Loucy (cell line): ENCODE results near the gene KLK6.

Experiments used
- H2AFZ ChIP-seq: fragments of 200-600 bp; sonication (generic); 2 replicates; pipeline ENCODE4 v1.6.0; 2016; ENCODE audit warnings: antibody characterized with exemption, mild to moderate bottlenecking, low read length, moderate library complexity
- H3F3A ChIP-seq: fragments of 200-600 bp; 2 replicates; pipeline ENCODE4 v1.6.0; 2016; ENCODE audit warnings: antibody characterized with exemption, low read depth, mild to moderate bottlenecking
- H3K27me3 ChIP-seq: fragments of 200-600 bp; sonication (generic); 2 replicates; pipeline ENCODE4 v1.6.1; 2014; ENCODE audit warnings: low read length, mild to moderate bottlenecking; ENCODE audit not compliant: insufficient read depth, poor library complexity, severe bottlenecking
- H3K36me3 ChIP-seq: fragments of 200-600 bp; sonication (generic); 2 replicates; pipeline ENCODE4 v1.6.1; 2016; ENCODE audit warnings: low read length; ENCODE audit not compliant: insufficient read depth
- H3K4me1 ChIP-seq: fragments of 200-600 bp; sonication (generic); 2 replicates; pipeline ENCODE4 v1.5.1; 2014; ENCODE audit warnings: low read length, mild to moderate bottlenecking; ENCODE audit not compliant: insufficient read depth, poor library complexity, severe bottlenecking
- H3K4me2 ChIP-seq: fragments of 200-600 bp; sonication (generic); 2 replicates; pipeline ENCODE4 v1.6.0; 2014; ENCODE audit warnings: antibody characterized with exemption, low read length, low read depth, mild to moderate bottlenecking; ENCODE audit not compliant: poor library complexity, severe bottlenecking
- H3K4me3 ChIP-seq: fragments of 200-600 bp; sonication (generic); 2 replicates; pipeline ENCODE4 v1.5.1; 2014; ENCODE audit warnings: low read length, mild to moderate bottlenecking, mixed read lengths; ENCODE audit not compliant: poor library complexity, severe bottlenecking
- H3K79me2 ChIP-seq: fragments of 200-600 bp; sonication (generic); 2 replicates; pipeline ENCODE4 v1.6.1; 2014; ENCODE audit warnings: low read length; ENCODE audit not compliant: insufficient read depth
- H3K9ac ChIP-seq: fragments of 200-600 bp; sonication (generic); 2 replicates; pipeline ENCODE4 v1.6.0; 2014; ENCODE audit warnings: mild to moderate bottlenecking, low read depth, low read length, moderate library complexity; ENCODE audit not compliant: poor library complexity, severe bottlenecking
- H3K9me2 ChIP-seq: fragments of 200-600 bp; sonication (generic); replicated peaks from 2 replicates; pipeline ENCODE4 v1.6.1; 2016; ENCODE audit warnings: low read depth, low read length, mixed read lengths
- H3K9me3 ChIP-seq: fragments of 200-600 bp; sonication (generic); 2 replicates; pipeline ENCODE4 v1.6.1; 2014; ENCODE audit warnings: mild to moderate bottlenecking, antibody characterized with exemption, low read length, low read depth; ENCODE audit not compliant: insufficient read depth
- H4K20me1 ChIP-seq: fragments of 200-600 bp; sonication (generic); 2 replicates; pipeline ENCODE4 v1.6.0; 2014; ENCODE audit warnings: antibody characterized with exemption, low read length, mild to moderate bottlenecking; ENCODE audit not compliant: insufficient read depth, poor library complexity, severe bottlenecking
- CTCF ChIP-seq: fragments of 200-600 bp; sonication (generic); conservative IDR thresholded peaks from 2 replicates; pipeline ENCODE4 v1.5.1; 2014; ENCODE audit warnings: mild to moderate bottlenecking, antibody characterized with exemption, low read length
- EZH2phosphoT487 ChIP-seq: fragments of 200-600 bp; IDR thresholded peaks from 2 replicates; pipeline ENCODE4 v1.6.1; 2018; ENCODE audit warnings: antibody characterized with exemption, mild to moderate bottlenecking, moderate library complexity, borderline replicate concordance

Gene KLK6

GRCh38 chr19:50983625-50984292 lies 14.4 kb upstream of the KLK6 start, which contains the start of gene KLK7:
KLK7 (minus strand) TSS chr19:50983917; CDS start chr19:50982399, 1,518 bp downstream.
- H3K9ac ChIP-seq: no peak within 1 kb of the TSS
- H3K9me2 ChIP-seq: no peaks in the 10 kb centered on the region
- no peaks in the 10 kb centered on the region for H3K27me3 ChIP-seq
- no peak within 1 kb of the TSS for H3K4me2 ChIP-seq
- H4K20me1 ChIP-seq: no peaks in the 10 kb centered on the region
- H3K4me1 ChIP-seq: no peaks in the 10 kb centered on the region
- H3K4me3 ChIP-seq: no peak within 1 kb of the TSS
- no peak within 1 kb of the TSS for H2AFZ ChIP-seq
- H3K9me3 ChIP-seq: no peaks in the 10 kb centered on the region; the same call in 1 of the 2 replicates
- TF ChIP-seq EZH2phosphoT487 (no peak), CTCF (no peak)
- H3K36me3 ChIP-seq: no peaks in the 10 kb centered on the region
- no peaks in the 10 kb centered on the region for H3K79me2 ChIP-seq
- H3F3A ChIP-seq: no peaks in the 10 kb centered on the region

DNA sequence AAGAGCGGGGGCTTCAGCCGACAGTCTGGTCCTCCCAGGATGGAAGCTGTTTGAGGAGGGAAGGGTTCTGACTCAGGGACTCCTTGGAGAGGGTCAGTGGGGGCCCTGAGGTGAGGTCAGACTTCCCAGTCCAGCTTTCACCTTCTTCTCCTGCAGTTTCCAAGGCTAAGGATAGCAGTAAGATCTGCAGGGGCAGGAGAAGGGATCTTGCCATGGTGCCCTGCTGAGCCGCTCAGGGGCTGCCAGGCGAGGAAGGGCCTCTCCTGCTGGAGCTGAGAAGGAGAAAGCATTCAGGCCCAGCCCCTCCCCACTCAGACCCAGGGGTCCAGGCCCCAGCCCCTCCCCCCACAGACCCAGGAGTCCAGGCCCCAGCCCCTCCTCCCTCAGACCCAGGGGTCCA lies 12.8 kb upstream of the KLK6 start:
- no peak overlapping the region for H3K9ac ChIP-seq
- H3F3A ChIP-seq: no peaks in the 10 kb centered on the region
- TF ChIP-seq CTCF (no peak), EZH2phosphoT487 (no peak)
- no peaks in the 10 kb centered on the region; the same call in 1 of the 2 replicates for H3K9me3 ChIP-seq
- H3K36me3 ChIP-seq: no peaks in the 10 kb centered on the region
- no peaks in the 10 kb centered on the region for H3K27me3 ChIP-seq
- H2AFZ ChIP-seq: no peak overlapping the region
- no peaks in the 10 kb centered on the region for H4K20me1 ChIP-seq
- H3K4me1 ChIP-seq: no peaks in the 10 kb centered on the region
- H3K4me2 ChIP-seq: no peak overlapping the region
- no peak overlapping the region for H3K4me3 ChIP-seq
- H3K9me2 ChIP-seq: no peaks in the 10 kb centered on the region
- H3K79me2 ChIP-seq: no peaks in the 10 kb centered on the region

- Histone ChIP-seq H3K4me3 (no peak overlapping the region), H3K79me2 (no peaks in the 10 kb centered on the region), H3K9ac (no peak overlapping the region), H3K27me3 (no peaks in the 10 kb centered on the region), H4K20me1 (no peaks in the 10 kb centered on the region), H3F3A (no peaks in the 10 kb centered on the region), H3K9me3 (no peaks in the 10 kb centered on the region; the same call in 1 of the 2 replicates), H3K4me1 (no peaks in the 10 kb centered on the region), H3K4me2 (no peak overlapping the region), H3K9me2 (no peaks in the 10 kb centered on the region), H3K36me3 (no peaks in the 10 kb centered on the region), H2AFZ (no peak overlapping the region)
- TF ChIP-seq EZH2phosphoT487: no peak
- no peak for TF ChIP-seq CTCF
These were observed 12.3 kb upstream of the KLK6 start for GRCh38 chr19:50981587-50982146.
